ENCODE data around the gene LRP3.

The LRP3 gene

DNA sequence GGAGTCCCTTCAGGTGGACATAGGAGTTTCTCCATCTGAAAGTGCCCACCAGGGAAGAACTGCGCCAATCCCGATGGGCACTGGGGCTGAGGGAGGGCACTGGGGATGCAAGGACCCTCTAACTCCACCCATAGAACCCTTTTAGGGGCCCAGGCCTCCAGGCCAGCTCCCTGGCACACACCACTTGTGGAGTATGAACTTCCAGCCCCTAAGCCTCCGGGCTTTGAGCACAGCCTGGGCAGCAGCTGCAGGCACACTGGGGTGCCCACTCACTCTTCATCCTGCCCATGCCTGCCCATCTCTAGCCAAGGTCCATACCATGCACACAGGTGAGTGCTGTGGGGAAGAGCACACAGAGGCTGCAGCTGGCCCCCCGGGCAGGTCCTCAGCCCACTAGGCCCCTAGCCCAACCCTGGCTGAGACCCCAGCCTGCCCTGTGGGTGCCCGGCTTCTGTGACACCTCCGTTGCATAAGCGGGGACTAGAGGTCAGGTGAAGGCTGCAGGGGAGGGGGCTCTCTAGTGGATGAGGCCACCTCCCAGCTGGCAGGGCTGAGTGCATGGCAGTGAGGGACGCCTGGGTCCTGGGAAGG, 46.1 kb downstream of the LRP3 start:
- no peak for DNase-seq

GRCh38 chr19:33241091-33241529, 47.0 kb downstream of the LRP3 start:
- DNase-seq, result no peak

DNA sequence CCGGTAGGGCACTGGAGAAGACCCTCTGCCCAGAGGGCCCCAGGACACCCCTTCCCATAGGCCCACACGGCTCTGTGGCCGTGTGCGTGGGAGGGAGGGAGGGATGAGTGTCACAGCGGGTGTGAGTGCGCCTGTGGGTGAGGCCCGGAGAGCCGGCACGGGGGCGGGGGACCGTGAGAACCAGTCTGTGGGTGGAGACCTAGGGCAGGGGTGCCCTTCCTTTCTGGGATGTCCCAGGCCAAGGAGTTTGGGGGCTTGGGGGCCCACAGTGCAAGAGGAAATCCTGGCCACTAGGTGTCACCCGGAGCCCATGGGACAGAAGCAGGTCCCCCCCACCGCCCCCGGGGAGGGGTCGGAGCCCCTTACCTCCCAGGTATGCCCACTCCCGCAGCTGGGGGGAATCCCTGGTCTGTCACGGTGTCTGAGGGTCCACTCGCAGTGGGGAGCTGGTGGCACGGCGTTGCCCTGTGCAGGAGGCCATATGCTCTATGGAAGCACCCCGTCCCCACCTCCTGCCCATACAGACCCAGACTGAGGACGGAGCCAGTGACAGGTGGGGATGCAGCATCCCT, 47.5 kb downstream of the LRP3 start:
- DNase-seq, result no peak

GRCh38 chr19:33242131-33242530, 48.0 kb downstream of the LRP3 start:
- DNase-seq, result no peak

GRCh38 chr19:33242911-33243310, 48.8 kb downstream of the LRP3 start:
- DNase-seq, result no peak

- DNase-seq, result no peak
These were observed 52.0 kb downstream of the LRP3 start for GRCh38 chr19:33245948-33246708.

- DNase-seq, result no peak
These were observed 52.7 kb downstream of the LRP3 start for GRCh38 chr19:33246709-33247440.

DNA sequence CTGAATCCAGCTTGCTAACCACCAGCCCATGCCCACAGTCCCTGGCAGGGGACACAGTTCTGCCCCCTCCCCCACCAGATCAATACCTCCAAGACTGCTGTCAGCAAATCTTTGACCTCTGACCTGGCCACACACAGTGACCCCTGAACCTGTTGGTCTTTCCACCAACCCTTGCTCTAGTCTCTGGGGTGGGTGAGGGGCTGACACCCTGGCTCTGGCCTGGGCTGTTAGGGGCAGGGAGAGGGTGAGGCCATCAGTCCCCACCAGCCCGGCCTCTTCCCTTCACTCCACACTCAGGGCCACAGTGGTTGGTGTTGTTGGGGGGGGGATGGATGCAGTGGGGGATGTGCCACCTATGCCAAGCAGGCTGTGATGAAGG, 53.3 kb downstream of the LRP3 start:
- DNase-seq, result no peak

DNA sequence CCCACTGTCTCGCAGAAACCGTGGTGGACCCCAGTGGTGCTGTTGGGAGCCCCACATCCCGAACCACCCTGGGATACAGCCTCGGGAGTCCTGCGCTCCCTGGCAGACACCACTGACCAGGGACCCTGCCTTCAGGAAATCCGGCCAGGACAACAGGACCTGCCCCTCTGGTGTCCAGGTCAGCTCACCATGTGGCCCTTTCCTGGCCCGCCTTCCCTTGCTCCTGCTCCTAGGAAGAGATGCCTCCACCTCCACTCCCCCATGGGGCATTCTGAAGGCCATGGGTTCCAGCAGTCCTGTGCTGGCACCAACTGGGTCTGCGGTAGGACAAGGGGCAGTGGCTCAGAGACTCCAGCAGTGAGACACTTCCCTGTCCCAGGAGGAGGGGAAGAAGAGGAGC, 54.0 kb downstream of the LRP3 start:
- DNase-seq, result no peak

DNA sequence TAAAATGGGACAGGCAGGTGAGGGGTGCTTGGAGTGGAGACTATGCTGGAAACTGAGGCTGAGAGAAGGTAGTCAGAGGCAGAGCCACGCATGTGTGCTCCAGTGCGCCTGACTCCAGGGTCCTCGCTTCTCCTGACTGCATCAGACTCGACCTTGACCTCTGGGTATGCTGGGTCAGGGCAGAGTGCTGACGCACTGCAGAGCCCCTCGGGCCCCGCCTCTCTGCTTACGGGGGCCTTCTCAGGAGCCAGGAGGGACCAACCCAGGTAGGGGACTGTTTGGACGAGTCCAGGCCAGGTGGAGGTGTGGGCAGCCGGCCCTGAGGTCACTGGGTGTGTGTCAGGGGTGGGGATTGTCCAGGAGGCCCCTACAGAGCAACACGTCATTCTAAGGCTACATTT, 54.4 kb downstream of the LRP3 start:
- no peak for DNase-seq

- no peak for DNase-seq
These were observed 55.0 kb downstream of the LRP3 start for GRCh38 chr19:33248954-33249613.

- DNase-seq, result no peak
These were observed 55.7 kb downstream of the LRP3 start for GRCh38 chr19:33249740-33250366.

GRCh38 chr19:33250500-33250899, 56.4 kb downstream of the LRP3 start:
- DNase-seq, result no peak

DNA sequence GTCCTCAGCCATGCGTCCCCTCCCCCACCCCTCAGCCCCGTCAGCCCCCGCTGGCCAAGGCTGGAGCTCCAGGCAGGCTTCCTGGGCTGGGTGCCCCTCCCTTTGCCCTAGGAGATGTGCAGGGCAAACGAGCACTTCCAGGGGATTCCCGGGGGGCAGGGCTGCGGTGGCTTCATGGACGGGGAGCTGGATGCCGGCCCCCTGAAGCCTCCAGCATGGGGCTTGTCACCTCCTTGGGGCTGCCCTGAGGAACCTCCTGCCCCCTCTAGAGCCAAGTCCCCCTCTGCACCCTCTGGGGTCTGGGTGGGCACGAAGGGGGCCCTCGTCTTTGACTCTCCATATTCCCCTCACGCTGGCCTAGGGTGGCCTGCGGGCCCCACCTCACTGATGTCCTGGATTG, 56.9 kb downstream of the LRP3 start:
- no peak for DNase-seq

DNA sequence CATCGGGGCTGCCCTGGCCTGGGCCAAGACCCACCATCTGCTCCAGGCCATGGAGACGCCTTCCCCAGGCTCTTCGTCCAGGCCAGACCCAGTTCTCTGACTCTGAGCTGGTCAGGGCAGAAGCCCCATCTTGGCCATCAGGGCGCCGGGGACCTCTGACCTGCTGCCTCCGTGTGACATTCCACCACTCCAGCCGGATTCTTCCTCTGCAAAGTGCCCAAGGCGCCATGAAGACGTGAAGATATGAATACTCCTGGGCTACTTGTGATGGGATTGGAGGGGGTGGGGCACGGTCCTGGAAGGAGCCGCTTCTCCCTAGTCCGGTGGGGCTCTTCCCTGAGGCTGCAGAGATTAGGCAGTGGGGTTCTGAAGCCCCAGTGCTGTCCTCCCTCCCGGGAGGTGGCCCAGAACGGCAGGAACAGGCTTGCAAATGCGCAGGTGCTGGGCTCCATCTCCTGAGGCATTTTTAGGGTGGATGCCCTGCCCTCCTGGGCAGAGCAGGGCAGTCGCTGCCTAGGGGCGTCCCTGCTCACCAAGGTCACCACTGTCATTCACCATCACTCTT, 57.5 kb downstream of the LRP3 start:
- DNase-seq, result no peak

GRCh38 chr19:33252418-33252962, 58.4 kb downstream of the LRP3 start:
- DNase-seq, result no peak

GRCh38 chr19:33252971-33253370, 58.8 kb downstream of the LRP3 start:
- DNase-seq, result no peak

DNA sequence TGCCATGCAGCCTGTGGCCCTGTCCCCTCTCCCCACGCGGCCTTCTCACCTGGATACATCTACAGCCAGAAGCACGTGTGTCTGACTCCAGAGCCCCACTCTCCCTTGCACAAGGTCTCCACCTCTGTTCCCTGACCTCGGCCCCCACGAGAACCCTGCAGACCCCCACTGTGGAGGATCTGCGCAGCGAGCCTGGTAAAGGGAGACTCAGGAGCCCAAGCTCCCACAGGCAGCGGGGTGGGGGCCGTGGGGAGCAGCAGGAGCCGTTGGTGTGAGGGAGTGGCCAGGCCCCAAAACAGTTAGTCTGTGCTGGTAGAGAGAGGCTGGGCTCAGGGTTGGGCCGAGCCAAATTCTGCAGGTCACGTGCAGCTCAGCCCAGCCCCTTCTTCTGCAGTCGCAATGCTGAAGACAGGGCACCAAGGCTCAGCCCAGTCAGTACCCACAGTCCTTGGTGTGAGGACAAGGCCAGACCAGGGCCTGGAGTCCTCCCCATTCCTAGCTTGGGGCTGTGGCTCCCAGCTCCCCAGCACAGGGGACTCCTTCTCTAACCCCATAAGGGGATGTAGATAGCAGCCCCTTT, 60.2 kb downstream of the LRP3 start:
- DNase-seq, result no peak

DNA sequence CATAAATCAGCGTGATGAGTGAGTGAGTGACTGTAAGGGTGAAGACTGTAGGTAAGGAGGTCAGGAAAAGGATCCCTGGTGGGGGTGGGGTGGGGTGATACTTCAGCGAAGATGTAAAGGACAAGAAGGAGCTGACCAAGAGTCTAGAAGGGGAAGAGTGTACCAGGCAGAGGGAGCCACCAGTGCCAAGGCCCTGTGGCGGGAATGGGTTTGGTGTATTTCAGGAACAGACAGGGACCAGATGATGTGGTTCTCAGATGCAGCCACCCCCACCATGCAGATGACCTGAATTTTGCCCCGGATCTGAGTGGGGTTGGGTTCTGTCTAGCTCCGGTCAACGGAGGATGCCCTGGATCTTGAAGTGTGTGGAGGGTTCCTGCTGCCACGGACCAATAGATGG, 61.7 kb downstream of the LRP3 start:
- no peak for DNase-seq

DNA sequence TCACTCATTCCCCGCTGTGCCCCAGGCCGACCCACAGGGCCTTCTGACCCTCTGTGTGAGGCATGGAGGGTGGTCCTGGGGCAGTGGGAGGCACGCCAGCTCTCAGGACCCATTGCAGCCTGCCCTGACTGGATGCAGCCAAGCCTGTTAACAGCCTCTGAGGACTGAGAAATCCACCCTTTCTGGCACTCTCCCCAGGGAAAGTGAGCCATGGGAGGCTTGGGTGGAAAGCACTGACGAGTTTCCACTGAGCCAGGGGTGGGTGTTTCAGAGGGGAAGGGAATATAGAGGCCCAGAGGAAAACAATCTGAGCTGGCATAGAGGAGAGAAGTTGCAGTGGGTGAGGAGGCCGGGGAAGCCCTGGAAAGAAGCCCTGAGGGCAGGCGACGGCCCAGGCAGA, 62.1 kb downstream of the LRP3 start:
- DNase-seq, result no peak

DNA sequence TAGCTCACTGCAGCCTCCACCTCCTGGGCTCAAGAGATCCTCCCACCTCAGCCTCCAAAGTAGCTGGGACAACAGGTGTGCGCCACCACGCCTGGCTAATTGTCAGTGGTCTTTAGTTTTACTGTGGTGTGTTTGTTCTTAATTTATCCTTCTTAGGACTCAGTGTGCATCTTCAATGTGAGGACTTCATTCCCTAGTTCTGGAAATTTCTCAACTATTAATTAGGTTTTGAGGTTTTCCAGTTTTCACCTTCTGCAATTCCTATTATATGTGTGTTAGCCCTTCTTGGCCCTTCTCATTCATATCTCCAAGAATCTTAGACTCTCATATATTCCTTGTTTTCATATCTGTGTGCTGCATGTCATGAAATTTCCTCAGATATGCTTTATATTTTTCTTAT, 63.7 kb downstream of the LRP3 start:
- no peak for DNase-seq
